Activated CD4-positive, alpha-beta T cell treated with anti-CD3 and anti-CD28 coated beads for 4 hours (primary cell): ENCODE results near the gene VWA5A.

Experiments used
- DNase-seq, 2 donors: peaks; one replicate each; pipeline ENCODE4 v3.0.0-alpha.2; 2020

The VWA5A gene, protein sequence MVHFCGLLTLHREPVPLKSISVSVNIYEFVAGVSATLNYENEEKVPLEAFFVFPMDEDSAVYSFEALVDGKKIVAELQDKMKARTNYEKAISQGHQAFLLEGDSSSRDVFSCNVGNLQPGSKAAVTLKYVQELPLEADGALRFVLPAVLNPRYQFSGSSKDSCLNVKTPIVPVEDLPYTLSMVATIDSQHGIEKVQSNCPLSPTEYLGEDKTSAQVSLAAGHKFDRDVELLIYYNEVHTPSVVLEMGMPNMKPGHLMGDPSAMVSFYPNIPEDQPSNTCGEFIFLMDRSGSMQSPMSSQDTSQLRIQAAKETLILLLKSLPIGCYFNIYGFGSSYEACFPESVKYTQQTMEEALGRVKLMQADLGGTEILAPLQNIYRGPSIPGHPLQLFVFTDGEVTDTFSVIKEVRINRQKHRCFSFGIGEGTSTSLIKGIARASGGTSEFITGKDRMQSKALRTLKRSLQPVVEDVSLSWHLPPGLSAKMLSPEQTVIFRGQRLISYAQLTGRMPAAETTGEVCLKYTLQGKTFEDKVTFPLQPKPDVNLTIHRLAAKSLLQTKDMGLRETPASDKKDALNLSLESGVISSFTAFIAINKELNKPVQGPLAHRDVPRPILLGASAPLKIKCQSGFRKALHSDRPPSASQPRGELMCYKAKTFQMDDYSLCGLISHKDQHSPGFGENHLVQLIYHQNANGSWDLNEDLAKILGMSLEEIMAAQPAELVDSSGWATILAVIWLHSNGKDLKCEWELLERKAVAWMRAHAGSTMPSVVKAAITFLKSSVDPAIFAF

DNA sequence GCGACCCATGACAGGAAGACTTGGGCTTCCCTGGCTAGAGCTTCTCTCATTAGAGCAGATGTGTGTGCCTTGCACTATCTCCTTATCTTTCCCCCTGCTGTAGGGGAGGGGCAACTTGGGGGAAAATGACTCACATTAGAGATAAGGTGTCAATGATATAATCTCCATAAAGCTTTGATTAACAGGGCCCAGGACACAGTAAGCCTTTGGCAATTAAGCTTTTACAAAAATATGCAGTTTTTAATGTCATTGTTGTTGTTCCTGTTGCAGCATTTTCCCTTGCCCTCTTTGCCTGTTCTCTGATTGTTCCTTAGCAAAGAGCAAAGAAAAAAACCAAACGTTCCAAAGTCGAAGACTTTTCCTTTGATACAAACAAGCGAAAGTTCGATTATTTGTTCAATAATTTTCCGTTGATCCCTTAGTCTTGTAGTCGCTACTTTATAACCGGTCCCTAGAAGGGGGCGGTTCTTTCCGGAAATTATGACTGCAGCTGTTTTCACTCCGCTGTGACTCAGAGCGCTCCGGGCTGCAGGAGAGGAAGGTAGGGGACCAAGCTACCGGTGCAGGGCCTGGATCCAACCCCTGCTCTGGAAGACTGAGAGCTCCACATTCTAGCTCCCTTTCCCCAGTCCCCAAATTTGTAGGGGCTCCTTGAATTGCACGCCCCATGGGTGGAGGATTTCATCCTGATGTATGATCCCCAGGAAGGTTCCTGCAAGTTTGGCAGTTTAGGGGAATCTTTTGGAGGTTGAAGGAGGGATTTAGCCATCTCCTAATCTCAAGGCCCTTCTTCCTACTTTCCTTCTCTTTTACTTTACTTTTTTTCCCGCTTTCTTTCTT lies at the start of gene VWA5A:
VWA5A (plus strand) TSS at position 509 of the 840 bp plus-strand sequence. CDS start 2,062 bp downstream, outside the sequence.
- DNase-seq: peak; percentile 75 to 77

DNA sequence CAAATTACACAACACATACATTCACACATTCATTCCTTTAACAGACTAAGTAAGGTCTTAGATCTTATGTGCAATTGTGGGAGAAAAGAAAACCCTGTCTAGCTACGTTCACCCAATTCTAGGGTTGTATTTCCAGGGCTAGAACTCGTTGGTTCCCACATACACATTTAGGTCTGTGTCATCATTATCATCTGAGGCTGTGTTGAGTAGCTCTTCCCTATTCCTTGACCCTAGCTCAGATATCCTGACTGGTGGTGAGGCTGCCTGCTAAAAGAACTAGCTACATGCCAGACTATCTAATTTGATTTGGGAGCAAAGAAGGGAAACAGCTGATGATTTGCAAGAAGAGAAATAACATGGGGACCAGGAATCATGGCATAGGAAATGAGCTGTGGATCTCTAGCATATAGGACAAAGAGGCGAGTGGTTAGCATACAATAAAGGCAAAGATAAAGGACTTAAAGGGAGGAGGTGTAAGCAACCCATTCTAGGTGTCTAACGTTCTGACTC lies 46.6 kb upstream of the VWA5A start:
- no peak for DNase-seq

DNA sequence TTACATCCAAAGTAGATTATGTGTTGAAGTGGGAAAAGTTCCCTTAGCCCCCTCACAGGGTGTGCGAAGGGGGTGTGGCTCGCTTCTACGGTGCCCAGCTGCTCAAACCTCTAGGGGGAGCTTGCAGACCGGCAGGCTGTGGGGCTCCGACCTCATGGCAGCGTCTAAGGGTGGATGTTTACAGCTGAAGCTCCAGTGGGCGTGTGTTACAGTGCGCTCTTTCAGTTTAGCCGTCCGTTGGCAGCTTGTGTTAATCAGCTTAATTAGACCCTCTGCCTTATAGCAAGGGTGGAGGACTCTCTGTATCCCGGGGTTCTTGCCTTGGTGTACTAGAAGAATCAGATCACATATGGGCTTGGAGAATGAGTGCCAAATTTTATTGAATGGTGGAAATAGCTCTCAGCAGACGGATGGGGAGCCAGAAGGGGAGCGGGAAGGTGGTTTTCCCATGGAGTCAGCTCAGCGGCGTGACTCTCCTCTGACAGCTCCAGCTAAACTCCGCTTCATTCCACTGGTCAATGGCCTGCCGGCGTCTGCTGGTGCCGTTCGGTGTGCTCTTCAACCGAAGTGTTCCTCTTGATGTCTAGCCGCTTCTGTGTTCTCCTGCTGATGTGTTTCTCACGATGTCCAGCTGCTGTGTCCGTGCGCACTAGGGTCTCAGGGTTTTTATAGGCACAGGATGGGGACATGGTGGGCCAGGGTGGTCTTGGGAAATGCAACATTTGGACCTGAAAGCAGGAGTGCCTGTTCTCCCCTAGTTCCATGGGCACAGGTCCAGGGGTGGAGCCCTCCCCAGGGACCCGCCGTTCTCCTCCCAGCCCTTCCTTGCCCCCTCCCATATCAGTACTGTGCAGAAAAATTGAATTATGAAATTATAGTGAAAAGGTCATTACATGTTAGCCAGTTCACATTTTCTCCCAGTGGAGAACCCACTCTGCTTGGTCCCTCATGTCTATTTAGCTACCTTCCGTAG lies 45.5 kb upstream of the VWA5A start:
- DNase-seq: peak in 1 of 2 donors; percentile 27

DNA sequence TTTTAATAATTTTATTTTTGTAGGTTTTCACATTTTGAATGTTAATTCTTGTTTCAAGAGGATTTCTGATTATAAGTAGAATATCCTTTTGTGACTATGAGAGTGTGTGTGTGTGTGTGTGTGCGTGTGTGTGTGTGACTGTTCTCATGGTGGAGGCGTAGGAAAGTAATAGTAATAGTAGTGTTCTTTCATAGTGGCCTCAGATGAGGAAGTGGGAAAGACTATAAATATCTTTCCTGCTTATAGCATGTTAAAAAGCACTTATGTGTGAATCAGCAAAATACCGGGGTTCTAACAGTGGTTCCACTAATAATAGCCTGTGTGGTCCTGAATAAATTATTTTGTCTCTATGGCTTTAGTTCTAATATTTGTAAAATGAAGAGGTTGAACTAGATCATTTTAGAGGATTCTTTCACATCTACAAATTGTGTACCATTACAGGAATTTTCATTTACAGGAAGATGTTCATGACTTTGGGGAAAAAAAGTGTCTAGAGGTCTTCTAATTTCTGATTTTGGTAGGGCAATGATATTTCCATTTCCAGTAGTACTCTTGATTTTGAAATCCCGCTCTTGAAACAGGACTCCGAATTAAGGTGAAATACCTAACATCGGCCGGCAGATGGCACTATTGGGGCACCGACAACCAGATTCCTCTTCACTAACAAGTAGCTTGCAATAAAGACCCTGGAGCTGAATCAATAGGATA lies 44.2 kb upstream of the VWA5A start:
- peak; percentile 54 to 61 for DNase-seq

DNA sequence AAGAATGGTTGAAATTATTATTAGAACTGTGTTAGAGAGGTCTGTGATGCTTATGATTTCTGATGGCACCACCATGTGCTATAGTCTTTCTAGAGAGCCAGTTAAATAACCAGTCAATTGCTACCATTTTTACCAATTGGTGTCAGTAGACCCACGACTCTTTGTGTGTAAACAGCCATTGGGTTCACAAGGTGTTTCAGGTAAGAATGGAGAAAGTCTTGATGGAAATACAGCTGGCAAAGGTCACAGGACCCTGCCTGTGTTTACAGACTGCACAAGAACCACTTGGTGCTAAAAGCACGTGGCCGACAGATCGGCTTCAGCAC lies 43.7 kb upstream of the VWA5A start:
- no peak for DNase-seq

DNA sequence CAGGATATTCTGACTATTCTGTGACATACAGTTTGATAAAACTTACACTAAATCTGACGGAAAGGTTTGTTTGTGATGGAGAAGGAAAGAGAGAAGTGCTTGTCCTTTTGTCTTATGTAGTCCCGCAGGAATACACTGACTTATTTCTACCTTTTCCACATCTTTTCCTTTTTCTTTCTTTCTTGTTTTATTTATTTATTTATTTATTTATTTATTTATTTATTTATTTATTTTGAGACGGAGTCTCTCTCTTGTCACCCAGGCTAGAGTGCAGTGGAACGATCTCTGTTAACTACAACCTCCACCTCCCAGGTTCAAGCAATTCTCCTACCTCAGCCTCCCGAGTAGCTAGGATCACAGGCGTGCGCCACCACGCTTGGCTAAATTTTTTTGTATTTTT lies 43.1 kb upstream of the VWA5A start:
- DNase-seq: no peak

DNA sequence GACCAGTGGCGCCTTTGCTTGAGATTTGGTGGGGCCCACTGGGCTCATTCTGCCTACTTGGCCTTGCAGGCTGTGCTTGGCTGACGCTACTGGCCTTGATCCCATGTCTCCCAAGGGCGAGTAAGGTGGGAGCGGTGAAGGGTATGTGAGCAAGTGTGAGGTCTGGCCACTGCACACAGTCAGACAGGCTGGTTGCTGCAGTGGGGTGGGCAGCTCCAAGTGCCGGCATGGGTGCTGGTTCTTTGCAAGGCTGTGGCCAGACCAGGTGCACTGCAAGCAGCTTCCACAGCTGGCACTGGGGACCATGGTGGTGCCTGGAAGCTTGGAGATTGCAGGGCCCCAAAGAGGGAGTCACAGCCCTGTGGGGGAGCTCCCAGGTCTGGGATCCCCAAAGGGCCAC lies 40.7 kb upstream of the VWA5A start:
- no peak for DNase-seq

DNA sequence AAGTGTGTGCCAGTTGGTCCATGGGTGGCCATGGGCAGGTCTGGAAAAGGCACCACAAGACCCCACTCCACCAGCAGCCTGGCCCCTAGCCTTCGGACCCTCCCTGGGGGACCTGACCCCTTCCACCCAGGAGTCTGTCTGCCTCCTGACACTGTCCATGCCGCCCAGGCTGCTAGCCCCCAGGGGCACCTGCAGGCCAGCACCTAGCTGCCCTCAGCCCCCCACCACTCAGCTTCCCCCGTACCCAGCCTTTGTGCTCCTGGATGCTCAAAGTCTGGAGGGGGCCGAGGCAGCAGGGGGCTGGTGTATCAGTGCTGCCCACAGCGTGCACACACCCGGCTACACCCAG lies 39.8 kb upstream of the VWA5A start:
- no peak for DNase-seq

DNA sequence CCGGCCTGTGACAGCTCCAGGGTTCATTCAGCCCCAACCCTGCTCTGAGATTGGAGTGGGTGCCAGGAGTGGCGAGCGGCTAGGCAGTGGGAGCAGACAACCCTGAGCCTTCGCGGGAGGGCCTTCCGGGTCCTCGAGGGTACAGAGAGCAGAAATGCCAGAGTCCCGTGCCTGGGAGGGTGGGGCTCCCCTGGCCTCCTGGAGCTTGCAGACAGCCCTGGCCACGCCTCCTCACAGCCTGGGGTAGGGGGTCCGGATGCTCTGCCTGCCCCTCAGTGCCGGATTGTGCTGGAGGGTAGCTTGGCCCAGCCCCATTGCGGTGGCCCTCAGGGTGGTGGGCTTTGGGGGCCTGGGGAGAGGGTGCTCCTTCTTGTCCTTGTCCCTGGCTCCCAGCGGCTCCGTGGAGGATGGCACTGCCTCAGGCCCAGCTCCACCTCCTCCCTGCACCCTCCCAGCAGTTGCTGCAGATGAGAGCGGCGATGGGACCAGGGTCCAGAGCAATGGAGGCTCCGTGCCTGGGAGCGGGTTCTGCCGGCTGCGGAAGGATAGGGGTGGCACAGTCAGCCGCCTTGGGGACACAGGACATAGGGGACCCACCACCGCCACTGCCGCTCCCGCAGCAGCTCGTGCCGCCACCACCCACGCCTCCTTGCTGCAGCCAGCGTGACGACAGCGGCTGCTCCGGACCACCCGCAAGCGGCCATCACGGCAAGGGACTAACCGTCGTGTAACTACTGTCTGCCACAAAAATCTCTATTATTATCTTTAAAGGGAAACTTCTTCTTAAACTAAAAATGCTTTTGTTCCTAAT lies 39.2 kb upstream of the VWA5A start:
- no peak for DNase-seq

DNA sequence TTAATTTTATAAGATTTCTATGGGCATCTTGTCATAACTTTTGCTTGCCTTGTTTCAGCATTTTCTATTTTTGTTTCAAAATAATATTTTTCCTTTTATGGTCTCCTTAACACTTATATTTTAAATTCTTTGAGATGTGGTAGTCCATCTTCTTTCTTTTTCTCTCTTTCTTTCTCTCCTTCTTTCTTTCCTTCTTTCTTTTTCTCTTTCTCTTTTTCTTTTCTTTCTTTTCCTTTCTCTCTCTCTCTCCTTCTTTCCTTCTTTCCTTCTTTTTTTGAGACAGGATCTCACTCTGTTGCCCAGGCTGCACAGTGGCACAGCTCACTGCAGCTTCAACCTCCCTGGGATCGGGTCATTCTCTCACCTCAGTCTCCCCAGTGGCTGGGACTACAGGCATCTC lies 38.0 kb upstream of the VWA5A start:
- no peak for DNase-seq

DNA sequence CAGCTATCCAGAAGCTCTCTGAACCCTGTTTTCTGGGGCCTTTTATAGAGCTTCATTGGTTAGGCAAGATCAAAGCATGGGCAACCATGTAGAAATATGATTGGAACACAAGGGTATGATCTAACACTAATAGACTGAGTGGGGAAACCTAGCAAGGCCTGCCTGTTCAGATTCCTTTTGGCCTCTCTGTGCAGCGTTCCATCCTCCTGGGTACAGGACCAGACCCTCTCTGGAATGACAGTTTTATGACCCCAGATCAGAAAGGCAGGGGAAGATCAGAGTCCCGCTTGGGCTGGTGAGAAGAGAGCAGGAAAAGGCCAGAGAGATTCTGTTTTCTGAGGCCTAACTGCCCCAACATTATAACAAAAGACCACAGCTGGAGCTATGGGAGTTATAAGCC lies 36.7 kb upstream of the VWA5A start:
- no peak for DNase-seq

DNA sequence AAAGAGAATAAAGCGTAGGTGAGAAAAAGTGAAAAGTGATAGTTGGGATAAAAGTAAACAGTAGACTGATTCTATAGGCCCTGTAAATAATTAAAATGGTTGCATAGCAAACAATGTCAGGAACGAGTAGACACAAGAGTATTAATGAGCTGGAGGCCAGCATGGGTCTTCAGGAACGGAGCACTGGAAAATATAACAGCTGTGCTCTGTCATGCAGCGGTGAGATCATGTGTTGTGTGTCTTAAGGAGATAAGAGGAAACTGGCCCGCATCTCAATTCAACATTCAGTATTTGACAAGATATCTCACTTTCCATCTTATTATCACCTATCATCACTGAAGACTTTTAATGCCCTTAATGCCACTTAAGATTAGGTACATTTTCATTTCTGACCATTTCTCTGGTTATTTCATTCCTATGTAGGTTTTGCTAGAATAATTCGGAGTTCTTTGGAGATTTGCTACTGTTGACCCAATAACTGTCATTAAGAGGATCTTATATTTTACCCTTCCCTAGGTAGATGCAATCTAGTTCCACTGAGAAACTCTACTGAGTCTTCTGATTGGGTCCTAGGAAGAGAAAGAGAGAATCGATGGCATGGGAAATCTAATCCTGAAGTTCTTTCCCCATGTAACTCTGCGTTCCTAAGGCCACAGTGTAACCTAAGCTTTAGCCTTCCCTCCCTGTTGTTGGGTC lies 35.5 kb upstream of the VWA5A start:
- DNase-seq: no peak

DNA sequence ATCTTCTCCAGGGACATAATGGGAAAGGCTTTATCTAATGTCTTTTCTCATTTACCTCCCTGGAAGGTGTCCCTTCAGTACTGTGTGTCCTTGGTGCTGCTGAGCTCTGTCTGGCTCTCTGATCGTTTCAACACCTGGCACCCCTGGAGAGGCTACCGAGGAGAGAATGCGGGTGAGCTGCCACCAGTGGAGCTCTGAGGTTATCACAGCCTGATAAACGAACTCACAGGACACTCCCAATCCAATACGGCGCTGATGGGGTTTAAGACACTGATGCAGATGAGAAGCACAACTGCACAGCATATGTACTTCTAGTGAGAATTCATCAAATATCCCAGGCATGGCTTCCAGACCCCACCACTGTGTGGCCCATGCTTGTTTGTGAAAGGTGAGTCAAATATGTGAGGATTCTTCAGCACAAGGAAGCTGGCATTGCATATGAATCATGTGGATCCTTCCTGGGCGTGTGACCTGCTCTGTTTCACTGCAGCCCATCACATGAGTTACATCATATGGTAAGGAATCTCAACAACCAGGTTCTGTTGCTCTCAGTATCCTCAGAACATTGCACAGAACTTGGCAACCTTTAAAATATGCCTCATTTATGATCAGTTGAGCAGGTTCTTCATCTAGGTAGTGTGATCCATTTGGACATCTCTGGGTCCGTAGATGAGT lies 34.8 kb upstream of the VWA5A start:
- no peak for DNase-seq

DNA sequence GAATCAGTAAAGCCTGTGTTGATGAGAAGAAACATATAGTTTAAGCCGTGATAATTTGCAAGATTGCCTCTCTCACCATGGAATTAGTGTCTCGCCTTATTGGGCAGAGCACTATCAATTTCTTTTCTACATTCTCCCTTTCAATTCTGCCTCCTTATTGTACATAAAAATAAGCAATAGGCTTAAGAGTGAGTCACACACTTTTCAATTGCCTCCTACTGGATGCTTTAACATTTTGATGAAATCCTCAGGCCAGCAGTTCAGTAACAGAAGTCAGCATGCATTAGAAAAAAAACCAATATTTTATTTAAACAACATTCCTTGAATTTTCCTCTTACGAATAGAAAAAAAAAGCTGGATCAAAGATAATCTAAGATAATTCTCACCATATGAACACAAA lies 33.8 kb upstream of the VWA5A start:
- DNase-seq: no peak

DNA sequence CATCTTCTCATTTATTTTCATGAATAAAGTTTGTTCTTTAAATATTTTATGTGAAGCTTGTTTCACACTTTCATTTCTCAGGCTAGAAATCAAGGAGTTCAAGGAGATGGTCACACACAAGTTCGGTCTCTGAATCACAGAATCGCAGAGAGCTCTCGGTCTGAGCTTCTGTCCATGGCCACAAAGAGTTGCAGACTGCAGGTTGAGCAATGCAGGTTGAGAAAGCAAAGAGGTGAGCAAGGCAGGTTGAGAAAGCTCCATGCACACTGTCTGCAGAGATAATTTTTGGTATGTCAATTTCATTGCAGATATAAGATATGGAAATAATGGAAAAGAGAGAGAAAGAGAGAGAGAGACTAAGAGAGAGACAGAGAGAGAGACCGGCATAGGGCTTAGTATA lies 32.9 kb upstream of the VWA5A start:
- no peak for DNase-seq

DNA sequence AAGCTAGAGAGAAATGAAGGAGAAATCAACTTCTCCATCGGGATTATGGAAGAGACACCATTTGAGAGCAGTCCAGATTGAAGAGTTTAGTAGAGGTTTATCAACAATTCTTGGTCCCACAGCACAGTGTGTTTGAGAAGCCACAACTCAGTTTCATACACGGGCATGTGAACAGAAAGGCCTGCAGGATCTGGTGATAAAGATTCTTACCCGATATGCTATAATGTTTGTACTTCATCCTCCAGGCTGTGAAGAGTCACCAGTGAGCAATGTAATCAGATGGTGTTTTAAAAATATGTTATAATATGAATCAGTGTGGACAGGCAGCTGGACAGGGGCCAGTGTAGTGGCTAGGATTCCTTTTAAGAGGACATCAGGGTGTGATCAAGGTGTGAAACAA lies 29.7 kb upstream of the VWA5A start:
- no peak for DNase-seq

DNA sequence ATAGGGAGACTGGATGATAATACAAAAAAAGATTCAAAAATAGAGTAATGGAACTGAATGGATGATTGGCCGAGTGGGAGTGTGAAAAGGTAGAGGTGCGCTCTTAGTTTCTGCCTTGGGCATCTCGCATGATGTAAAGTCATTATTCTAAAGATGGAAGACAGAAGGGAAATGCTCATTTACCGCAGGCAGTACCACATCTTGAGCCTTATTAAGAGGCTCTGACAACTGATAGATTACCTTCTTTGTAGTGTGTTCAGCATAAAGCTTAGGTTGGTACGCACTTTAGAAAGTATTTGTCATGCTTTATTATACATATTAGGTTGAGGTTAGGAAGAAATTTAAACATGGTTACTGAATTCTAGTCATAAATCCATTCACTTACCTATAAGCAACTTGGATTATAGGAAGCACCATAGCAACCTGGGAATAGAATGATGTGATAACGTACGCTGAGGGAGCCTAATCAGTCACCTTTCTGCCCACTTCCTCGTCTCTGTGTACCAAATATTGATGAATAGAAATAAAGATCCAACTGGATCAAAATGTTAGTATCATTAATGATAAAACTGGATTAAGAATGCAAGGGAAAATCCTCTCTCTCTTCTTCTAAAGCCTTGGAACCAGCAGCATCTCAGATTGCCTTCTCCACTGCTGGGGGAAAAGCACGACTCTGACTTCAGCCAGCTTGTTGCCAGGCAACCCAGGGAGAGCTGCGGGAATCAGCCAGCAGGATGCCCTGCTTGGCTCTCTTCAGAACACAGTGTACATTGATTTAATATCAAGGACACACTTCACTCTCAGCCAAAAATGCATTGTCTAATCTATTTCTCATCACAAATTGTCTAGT lies 29.0 kb upstream of the VWA5A start:
- no peak for DNase-seq

DNA sequence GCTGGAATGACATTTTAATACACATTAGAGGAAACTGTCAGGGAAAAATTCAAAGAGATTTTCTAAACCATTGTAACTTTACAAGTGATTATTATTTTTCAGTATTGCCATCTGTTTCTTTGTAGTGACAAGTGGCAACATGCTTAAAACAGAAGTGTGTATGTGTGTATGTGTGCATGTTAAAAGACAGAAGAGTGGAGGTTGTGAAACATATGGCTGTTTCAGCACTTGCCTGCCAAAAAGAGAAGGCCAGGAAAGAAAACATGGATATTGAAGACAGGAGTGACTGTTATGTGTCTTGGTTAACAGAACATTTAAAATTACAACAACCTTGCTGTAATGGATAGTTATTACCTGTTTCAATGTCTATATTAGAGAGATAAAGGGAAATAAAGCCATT lies 24.3 kb upstream of the VWA5A start:
- DNase-seq: no peak
